Measurements from ENCODE around the gene RPS6KA2.

RPS6KA2 gene

DNA sequence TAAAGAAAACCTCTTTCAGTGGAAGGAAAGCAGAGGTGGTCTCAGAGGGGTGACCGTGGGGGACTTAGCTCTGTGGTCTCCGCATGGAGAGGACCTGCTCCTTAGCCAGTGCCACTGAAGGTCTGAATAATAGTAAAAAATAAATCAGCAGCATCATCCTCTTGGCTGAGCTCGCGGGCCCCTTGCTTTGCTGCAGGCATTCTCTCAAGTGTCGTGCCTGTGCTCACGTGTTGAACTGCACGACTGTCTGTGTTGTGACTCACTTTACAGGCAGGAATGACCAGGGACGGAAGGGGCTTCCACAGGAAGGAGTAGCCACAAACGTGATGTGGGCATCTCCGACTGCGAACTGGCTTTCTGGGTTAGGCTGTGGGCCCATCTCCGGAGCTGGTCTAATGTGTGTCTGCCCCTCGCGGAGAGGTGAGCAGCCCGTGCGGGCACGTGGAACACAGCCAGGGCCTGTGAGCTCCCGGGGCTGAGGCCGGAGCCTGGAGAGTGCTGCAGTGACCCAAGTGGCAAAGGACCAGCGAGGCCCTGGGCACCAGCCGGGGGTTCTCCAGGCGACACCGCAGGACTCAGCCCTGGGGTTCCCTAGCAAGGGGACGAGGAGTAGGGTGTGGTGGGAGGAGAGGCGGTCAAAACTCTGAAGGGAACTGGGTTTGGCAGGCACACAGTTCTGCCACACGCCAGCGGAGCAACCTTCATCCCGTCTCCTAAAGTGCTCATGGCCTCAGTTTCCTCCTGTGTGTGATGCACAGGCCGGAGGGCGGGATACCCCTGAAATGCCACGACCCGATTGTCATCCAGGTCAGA lies 129.8 kb downstream of the RPS6KA2 start:
- no peak for DNase-seq

DNA sequence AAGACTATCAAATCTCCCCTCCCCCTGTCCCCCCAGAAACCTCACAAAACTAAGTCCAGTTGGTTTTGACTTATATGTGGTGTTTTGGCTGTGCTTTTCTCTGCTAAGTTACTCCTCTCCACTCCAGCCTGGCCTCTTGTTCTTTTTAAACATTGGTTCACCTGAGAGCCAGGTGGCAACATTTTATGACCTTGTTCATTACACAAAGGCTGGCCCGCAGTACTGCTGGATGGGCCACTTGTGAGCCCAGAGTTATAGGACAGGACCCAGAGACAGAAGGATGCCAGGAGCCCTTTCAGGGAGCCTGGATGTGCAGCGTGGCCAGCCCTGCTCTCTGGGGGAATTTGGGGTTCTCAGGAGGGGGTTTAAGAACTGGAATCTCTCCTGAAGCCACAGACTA lies 130.6 kb downstream of the RPS6KA2 start:
- DNase-seq: peak; percentile 7

DNA sequence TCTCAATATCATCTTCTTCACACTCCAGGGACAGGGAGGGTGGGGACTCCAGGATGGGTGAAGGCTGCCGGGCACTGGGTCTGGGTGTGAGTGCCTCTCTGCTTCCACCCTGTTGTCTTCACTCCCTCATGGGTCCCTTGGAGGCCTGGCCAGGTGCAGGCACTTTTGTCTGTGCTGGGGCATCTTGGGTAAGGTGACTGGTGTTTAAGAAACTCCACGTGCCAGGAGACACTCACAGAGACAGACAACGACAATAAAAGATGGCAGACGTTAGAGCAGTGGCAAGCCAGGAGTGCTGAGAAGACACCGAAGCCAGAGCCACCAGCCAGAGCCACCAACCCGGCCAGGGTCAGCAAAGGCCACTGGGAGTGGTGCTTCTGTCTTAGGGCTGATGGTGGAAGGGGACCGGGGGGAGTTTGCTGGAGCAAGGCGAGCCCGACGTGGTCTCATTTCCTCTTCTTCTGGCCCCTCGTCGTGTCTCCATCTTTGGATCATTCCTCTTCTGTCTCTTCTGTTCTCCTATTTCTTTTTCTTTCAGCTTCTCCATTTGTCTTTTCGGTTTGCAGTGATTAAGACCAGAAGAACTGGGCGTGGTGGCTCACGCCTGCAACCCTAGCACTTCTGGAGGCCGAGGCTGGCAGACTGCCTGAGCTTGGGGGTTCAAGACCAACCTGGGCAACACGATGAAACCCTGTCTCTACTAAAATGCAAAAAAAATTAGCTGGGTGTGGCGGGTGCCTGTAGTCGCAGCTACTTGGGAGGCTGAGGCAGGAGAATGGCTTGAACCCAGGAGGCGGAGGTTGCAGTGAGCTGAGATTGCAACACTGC lies 131.3 kb downstream of the RPS6KA2 start:
- DNase-seq: no peak

DNA sequence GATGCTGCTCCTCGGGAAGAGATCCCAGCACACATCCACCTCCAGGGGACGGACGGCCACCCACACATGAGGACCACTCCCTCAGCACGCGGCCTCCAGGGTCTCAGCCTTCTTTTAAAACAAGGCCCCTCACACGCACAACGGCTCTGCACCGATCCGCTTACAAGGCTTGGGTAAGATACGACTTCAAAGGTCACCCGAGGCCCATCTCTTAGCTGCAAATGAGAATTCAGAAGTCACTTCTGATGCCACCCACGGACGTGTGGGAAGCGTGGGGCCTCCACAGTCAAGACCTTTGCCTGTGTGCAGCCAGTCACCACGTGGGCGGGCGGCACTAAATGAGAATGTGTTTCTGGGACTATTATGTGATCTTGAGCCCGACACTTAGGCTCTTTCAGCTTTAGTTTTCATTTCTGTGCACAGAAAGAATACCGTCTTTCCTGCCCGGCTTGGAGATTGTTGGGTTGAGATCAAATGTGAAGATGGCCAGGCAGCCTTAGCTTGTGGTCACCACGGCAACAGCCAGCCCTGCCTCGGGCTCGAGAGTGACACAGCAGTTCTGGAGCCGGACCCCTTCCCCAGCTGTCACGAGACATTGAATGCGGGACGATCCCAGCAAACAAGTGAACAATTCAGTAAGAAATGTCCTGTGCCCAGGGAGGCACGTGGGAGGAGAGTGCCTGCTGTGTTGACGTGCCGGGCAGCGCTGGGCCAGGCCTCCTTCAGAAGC lies 132.1 kb downstream of the RPS6KA2 start:
- no peak for DNase-seq

DNA sequence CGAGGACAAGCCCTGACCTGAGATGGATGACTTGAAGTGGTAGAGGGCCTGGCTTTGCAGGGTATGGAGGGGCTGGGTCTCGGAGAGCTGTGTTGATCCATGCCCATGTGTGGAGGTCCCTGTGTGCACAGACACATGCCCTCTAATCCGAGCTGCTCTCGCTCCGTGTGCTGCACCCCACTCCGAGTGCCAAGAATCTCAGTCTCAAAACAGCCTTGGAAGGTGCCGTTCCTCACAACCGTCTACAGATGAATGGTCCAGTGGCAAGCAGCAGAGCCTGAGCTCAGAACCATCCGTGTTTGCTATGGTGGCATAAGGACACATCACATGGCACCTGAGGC lies 133.0 kb downstream of the RPS6KA2 start:
- DNase-seq: no peak

DNA sequence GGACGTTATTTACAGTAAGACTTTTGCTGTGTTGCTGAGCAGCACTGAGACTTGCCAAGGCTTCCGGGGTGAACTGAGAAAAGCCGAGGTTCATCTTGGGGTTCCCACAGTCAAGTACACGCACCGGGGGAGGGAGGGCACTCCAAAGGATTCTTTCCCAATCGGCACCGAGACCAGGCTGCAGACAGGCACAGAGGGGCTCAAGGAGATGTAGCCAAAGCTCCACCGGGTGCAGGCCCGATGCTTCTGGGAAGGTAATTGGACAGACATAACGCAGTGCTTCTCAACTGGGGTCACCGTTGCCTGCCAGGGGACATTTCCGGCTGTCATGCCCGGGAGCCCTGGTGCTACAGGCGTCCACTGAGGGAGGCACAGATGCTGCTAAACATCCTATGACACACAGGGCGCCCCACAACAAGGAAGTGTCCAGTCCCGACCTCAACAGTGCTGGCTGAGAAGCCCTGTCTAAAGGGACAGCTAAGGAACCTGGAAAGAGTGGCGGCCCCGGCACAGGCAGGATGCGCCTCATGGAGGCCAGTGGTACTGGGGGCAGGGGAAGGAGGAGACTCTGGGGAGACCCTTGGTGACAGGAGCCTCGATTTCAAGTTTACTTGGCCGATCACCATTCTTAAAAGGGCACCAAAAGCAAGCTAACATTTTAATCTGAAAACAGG lies 133.5 kb downstream of the RPS6KA2 start:
- no peak for DNase-seq

DNA sequence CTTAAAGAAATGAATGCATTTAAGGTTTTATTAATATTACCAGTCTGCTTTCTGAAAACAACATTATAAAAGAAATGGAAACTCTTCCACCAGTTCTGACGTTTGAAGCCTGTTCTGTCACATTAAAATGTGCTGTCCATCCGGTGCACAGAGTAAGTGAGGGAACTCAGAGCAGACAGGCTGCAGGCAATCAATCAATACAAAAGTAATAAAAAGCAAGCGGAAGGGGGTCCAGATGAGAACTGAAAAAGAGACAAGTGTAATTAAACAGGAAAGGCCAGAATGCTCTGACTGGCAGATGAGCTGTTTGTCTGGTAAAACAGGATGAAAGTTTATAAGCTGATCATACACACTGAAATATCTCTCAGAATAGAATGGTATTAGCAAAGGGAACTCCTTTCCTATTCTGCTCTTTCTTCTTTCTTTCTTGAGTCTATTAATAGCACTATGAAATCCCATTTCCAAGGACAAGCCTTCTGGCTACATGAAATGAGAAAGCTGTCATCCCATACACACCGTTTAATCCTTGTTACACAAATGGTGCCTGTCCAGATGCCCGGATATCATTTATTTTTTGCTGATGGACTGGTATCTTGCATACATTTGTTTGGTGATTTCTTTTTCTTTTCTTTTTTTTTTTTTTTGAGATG lies 134.8 kb downstream of the RPS6KA2 start:
- no peak for DNase-seq

DNA sequence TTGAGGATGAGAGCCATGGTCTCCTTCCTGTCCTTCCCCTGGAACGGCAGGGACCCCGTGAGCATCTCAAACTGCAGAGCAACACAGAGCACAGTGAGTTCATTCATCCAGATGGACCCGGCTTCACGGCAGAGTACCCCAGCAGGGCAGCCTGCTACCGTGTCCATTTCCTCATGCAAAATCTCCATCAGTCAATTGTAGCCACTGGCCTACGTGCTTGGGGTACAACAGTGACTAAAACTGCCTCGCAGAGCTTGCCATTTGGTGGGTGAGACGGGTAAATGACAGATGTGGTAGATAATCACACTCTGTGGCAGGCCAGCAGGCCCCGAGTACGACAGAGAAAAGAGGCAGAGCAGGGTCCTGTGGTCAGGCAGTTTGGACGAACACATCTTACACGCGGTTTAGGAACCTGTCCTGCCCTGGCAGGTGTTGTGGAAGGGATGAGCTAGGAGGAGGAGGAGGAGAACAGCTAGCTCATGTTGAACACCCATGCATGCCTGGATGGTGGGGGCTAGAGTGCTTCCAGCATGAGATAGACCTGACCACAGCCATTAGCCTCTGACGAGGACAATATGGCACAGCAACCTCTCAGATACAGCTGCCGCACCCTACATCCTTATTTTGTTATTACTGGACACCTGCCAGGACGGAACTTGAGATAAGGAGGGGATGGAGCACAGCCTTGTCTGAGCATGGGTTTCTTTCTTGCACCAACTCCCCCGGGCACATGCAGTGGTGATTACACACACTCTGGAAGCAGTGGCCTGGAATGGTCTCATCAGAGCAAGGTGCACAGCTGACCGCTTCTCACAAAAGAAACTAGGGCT lies 136.2 kb downstream of the RPS6KA2 start:
- no peak for DNase-seq

DNA sequence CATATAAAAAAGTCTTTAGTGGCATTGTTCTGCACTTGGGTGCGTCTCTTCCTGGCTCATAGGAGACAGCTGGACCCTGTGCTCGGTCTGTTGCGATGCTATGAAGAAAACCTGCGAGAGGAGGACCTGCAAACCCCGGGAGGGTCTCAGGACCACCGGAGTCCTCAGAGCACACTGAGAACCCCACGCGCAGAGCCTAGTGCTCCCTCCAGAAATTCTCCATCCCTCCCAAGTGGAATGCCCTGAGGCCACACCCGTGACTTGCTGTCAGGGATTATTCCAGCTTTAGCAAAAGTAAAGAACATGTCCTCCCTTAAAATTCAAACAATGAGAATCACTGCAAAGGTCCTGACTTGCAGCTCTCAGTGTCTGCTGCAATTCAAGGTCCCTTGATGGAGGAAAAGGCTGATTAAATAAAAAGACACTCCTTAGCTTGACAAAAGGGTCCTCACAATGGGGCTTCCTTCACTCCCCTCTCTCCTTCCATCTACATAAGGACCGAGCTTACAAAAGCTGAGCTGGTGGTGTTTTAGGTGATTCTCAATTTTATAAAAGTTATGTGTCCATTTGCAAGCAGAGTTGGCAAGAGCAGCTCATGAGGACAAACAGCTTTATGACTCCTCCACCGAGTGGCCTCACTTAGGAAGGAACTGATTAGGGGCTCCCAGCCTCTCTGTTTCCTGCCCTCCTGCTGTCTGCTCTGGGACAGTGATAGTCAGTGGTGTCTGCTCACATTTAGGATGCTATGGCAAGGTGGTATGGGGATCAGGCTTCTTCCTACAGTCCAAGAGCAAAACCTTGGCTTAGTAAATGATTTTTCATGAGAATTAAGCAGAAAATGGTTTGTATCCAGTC lies 137.5 kb downstream of the RPS6KA2 start:
- DNase-seq: no peak

DNA sequence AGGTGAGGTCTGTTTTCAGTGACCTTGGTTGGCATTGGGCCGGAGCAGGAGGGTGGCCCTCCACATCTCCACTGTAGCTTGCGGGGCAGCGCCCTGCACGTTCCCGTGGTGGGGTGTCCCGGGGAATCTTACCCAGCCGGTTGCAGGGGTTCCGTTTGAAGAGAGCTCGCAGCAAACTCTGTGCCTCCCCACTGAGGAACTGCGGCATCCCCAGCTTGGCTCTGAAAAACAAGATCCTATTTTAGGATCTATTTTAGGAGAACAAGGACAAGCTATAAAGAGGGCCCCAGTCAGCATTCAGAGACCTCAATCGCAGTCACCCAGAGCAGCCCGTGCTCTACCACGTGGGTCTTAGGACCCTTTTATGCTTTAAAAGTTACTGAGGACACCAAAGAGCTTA lies 138.3 kb downstream of the RPS6KA2 start:
- DNase-seq: no peak

DNA sequence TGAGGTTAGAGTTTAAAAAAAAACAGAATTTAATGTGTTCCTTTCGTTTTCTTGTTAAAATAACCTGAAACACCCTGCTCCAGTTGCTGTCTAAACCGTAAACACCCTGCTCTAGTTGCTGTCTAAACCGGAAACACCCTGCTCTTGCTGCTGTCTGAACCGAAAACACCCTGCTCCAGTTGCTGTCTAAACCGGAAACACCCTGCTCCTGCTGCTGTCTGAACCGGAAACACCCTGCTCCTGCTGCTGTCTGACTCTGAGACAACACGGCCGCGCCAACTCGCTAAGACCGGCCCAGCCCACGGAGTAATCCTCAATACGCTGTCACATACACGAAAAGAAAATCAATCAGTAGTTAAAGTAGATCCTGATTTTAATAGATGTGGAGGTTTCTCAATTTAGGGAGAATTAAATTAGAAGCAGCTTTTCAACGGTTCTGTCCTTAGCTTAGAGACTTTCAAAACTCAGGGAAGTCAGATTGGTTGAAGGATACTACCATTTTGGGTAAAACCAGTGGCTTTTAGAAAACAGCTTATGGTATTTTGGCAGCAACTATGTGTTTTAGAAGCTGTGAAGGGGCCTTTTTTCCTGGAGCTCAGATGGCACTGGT lies 138.9 kb downstream of the RPS6KA2 start:
- no peak for DNase-seq

DNA sequence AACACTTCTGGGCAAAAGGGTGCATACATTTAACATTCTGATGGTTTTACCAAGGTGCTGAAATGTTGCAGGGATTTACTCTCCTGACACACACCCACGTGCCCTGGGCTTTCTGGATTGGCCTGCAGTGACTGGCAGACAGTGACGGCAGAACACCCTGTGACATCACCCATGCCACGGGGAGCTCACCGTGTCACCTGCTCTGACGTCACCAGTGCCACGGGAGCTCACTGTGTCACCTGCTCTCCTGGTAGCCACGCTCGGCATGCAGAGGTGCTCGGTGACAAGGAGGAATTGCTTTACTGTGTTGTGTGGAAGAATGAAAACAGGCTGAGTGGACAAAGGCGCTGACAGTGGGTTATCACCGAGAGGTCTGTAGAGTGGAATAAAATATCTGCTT lies 139.9 kb downstream of the RPS6KA2 start:
- no peak for DNase-seq

DNA sequence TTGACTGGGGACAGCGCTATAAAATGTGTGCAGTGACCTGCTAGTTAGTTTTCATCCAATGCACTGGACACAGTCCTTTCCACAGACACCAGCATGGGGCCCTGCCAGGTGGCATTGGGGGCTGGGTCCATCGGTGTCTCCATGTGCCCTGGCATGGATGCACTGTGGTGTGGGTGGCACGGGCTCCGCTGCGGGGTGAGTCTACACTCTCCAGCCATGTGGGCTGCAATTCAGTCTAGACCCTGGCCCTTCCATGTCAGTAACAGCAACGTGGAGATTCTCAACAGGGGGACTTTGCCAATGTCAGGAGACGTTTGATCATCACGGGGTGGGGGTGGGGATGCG lies 140.5 kb downstream of the RPS6KA2 start:
- no peak for DNase-seq

DNA sequence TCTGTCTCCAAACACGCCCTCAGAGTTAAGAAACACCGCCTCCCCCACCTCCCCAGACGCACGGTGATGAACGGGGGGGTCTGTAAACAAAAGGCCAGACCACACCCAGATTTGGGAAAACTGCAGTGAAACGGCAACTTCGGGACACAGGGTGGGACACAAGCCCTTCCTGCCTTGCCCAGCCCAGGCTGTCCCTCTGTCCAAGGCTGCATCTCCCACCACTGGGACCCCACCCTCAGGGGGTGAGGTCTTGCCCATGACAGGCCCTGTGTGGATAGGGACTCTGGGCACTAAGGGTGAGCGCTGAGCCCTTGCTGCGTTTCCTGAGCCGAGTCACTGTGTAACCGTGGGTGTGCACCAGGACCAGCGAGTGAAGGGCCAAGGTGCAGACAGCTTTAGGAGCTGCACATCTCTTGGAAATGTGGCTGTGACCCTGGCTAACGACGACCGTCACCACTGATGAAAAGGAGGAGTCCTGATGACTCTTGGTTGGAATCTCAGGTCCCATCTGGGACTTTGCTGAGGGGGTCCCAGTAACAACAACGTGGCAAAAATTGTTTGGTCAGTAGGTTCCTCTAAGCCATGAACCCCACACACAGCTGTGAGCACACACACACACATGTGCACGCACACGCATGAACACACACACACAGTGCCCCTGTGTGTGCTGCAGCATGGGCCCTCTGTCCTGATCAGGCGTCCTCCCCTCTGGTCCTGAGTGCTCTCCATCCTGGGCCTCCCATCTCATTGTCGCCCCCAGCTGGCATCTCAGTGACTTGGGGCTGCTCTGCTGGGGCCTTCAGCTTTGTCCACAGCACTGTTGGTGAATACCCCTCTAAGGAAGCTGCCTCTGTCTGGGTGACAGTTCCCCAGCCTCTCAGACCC lies 141.2 kb downstream of the RPS6KA2 start:
- no peak for DNase-seq

DNA sequence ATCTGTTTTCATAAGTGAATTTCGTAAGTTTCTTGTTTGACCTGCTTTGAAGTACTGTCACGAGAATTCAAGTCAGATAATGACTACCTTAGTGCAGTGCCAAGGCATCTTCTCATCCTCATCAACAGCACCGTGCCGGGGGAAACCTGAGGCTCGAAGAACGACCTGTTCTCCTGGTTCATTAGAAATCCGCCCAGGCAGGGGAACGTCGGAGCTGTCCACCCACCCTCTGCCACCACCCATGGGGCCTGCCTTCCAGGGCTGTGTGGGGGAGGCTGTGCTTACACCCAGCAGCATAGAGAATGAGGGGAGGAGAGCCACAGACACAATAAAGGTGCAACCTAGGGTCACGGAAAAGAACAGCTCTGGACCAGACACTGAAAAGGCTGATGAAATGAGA lies 142.2 kb downstream of the RPS6KA2 start:
- no peak for DNase-seq

DNA sequence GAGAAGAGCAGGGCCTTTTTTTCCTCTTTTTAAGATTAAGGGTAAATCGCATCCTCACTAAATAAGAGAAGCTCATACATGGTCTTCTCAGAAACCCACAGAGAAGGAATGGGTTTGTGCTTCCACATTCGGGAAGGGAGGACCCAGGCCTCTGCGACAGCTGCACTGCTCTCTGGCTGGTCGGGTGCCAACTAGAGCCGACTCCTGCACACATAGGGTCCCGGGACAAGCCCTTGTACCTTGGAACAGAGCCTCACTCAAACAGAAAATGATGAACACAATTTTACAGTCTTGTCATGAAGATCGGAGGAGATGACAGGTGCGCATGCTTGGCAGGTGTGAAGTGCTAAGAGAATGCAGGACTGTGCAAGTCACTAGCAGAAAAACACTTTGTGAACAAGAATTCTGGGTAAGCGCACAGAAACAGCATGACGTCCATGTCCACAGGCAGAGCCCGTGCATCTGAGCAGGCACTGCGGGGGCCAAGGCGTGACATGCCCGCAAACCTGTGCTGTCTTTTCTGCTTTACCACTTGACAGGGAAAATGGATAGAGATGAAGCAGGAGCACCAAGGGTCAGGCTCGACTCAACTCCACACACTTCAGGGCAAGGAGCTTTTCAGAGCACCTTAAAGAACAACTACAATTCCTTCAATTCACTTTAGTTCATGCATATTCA lies 143.3 kb downstream of the RPS6KA2 start:
- DNase-seq: no peak

DNA sequence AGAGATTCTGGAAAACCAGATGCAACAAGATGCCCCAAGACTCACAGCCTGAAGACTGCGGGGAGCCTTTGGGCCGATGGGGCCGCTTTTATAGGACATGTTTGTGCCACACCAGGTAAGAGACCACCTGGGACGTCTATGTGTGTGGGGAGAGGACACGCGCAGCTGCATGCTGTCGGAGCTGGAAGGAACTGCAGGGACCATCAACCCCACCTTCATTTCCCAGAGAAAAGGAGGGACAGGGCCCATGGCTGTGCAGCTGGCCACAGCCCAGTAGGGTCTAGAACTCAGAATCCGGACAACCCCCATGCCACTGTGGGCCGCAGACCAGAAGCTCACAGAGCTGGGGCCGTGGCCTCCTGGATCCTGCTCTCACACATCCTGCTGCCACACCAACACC lies 144.0 kb downstream of the RPS6KA2 start:
- no peak for DNase-seq

DNA sequence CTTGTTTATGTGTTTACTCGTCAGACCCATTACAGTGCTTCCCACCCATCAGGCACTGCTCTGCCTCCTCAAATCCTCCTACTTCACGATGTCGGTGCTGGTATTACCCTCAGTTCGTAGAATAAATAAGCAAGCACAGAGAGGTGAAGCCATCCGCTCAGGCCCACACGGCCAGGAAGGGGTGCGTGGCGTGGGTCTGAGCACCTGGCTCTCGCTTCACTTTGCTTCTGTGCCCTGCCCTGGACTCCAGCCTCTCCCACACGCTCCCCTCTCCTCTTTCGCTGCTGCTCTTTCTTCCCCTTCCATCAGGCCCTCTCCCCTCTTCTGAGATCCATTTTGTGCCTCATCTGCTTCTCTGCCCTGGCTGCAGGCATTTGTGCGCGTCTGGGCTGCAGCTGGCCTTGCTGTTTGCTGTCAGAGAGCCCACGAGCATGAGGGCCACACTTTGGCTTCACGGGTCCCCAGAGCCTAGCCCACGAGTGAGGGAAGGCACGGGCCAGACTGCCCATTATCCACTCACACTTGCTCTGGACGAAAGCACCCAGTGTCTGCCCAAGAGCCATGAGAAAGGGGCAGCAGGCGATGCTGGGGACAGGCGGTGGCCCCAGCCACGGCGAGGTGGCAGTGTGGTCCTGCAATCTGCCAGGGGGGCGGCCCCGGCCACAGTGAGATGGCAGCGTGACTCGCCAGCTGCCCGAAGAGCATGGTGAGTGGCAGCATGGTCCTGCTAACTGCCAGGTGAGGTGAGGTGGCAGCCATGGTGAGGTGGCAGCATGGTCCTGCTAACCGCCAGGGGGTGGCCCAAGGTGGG lies 148.1 kb downstream of the RPS6KA2 start:
- no peak for DNase-seq

Data from DMS53 (cell line).